AG09309 (cell line): Measurements from ENCODE around the gene ATP1B3.

ENCODE experiments used
- DNase-seq: peaks from one replicate; pipeline ENCODE4 v3.0.0-alpha.2; 2010; ENCODE audit warnings: low read depth
- H3K4me3 ChIP-seq: 2 replicates; pipeline ENCODE4 v1.5.1; 2011; ENCODE audit warnings: mild to moderate bottlenecking, low read depth, low read length, moderate library complexity; ENCODE audit not compliant: control insufficient read depth
- TF ChIP-seq, protein P1 (sequence below): IDR thresholded peaks from 2 replicates; pipeline ENCODE4 v1.5.1; 2011; ENCODE audit warnings: mild to moderate bottlenecking, low read depth, low read length, inconsistent platforms; ENCODE audit not compliant: insufficient read depth, control insufficient read depth; ENCODE audit errors: missing control alignments

ATP1B3 gene

DNA sequence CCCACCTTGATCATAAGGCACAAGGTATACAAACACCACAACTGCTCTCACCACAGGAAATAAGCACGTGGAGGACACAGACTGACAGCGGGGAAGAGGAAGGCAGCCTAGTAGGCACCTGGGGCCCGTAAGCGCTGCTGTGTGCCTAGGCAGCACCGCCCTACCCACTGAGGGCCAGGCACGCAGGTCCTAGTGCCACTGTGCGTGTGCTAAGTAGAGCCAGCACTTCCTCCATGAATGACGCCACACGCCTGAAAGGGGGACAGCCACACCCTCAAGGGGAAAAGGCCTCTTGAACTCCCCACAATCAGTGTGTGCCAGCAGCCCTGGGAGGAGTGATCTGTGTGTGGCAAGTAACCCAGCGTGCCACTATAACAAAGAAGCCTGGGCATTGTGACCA, 73.0 kb downstream of the ATP1B3 start:
- no peak for DNase-seq
- TF ChIP-seq, protein P1, sequence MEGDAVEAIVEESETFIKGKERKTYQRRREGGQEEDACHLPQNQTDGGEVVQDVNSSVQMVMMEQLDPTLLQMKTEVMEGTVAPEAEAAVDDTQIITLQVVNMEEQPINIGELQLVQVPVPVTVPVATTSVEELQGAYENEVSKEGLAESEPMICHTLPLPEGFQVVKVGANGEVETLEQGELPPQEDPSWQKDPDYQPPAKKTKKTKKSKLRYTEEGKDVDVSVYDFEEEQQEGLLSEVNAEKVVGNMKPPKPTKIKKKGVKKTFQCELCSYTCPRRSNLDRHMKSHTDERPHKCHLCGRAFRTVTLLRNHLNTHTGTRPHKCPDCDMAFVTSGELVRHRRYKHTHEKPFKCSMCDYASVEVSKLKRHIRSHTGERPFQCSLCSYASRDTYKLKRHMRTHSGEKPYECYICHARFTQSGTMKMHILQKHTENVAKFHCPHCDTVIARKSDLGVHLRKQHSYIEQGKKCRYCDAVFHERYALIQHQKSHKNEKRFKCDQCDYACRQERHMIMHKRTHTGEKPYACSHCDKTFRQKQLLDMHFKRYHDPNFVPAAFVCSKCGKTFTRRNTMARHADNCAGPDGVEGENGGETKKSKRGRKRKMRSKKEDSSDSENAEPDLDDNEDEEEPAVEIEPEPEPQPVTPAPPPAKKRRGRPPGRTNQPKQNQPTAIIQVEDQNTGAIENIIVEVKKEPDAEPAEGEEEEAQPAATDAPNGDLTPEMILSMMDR, result no peak
- no peak overlapping the region for H3K4me3 ChIP-seq

DNA sequence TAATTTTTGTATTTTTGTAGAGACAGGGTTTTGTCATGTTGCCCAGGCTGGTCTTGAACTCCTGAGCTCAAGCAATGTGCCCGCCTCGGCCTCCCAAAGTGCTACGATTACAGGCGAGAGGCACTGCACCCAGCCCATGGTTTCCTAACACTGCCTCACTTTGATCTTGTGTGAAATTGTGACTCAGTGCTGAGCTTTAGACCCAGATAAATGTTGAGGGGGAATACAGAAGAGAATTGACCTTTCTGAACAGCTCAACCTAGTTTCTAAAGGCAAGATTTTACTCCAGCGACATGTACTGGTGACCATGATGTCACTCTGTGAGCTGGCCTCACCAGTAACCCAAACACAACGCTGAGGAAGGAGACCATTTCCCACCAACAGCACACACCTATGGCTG, 73.5 kb downstream of the ATP1B3 start:
- TF ChIP-seq, protein P1, result no peak
- no peak overlapping the region for H3K4me3 ChIP-seq
- no peak for DNase-seq

DNA sequence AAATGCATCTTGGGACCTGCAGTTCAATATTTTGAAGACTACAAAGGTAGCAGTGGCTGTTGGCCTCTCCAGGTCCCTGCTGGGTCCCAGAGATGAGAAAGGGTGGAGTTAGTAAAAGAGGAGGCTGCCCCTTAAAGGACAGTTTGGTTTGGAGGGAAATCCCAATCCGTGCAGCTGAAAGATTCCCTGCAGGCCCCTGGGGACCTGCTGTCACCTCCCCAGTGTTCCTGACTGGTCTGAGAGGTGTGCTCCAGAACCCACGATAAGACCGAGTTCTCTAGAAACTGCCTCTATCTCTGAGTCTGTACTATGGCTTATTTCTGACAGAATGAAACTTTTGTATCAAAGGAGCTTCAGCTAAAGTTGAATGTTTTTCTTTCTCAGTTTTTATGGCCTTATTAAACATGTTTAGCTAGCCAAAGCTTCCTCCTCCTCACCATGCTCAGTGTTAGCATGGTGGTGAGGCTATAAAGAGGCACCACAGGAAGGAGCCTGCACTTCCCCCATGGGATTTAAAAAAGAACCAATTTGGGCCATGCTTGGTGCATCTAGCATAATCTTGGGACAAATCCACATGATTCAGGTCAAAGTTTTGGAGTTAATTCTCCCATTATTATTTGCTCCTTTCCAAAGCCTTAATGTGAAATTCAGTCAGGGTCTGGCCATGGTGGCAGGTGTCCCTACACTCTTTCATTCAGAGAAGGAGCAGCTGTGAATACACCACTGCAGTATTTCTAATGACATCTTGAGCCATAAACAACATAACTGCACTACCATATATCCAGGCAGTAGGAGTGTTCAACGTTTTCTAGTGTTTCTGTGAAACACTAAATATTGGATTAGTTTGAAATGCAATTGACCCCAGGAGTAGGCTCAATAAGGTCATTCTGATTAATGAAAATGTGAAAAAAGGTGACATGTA, 74.4 kb downstream of the ATP1B3 start:
- no peak overlapping the region for H3K4me3 ChIP-seq
- DNase-seq, result no peak
- TF ChIP-seq, protein P1, result no peak

DNA sequence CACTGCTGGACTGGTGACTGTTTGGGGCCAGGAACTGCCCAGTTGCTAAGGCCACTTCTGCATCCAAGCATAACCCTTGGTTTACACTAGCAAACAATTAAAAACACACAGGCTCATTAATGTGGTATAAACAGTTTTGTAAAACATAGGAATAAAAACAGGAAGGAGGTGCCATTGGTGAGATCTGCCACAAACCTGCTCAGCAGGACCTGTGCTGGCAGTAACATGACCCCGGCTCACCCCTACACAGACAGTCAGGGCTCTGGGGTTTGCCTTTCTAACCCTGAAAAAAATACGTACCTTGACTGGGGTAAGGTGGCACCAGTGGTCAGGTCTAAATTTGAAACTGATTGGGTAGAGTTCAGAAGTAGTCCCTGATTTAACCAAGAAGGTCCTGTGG, 76.2 kb downstream of the ATP1B3 start:
- TF ChIP-seq, protein P1, result no peak
- no peak overlapping the region for H3K4me3 ChIP-seq
- no peak for DNase-seq

DNA sequence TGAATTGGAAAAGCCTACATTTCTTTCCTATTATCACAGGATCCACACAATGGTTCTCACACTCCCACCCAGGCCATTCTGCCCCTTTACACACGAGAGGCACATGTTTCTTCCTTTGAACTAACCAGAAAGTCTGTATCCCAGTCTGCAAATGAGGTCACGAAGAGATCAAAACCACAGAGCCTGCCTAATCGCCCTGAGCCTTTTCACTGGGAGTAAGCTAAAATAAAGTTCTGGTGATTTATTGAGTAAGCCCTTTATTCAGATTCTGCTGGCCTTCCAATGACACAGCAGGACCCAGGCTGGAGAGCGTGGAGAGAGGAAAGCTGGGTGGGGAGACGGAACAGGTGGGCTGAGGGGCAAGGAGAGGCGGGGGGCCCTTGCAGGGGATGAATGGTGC, 78.7 kb downstream of the ATP1B3 start:
- DNase-seq, result no peak
- H3K4me3 ChIP-seq, result no peak overlapping the region
- TF ChIP-seq, protein P1, result no peak

DNA sequence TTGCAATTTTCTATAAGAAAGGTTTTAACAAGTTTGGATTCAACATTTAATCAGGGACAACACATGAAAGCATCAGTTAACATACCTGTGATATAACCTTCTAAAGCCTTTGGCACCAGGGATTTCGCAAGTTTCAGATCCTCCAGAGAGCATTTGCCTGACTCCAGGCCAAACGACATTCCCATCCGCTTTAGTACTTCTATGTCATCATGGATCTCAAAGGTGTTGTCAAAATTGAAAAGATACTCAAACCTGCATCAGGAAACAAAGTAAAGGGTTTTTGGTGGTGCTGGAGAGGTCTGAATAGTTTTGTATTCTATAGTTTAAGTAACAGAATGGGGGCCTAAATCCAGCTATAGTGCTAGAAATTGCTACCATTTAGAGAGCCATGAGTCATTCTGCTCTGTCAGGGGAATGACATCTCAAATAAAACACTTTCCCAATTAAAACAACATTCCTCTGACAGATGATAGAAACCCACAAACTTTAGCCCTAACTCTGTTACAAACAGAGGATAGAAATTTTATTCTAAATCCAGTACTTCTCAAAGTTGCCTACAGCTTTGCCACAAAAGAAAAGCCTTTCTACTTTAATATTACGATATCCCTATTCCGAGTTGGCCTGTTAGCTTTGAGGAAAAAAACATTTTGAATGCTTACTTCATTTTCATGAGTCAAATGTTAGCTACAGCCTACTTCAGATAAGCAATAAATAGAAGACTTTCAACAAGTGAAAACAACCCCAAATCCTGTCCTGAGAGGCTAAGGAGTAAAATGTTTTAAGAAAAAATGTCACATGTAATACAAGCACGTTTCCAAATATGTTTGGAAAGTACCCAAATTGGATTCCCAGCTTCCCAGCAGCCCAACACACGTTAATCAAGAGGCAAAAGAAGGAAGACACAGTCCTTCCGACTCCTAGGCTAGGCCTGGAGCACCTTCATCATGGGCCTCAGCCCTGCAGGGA, 83.4 kb downstream of the ATP1B3 start:
- DNase-seq, result peak; percentile 49
- no peak overlapping the region for H3K4me3 ChIP-seq
- TF ChIP-seq, protein P1, result no peak
